Right ventricle myocardium inferior (tissue), 1 donor: Measurements from ENCODE around the gene DPEP2. TPM values are rescaled to one million over a fixed set of nuclear protein-coding genes. Genes with fewer than 3 reads are reported as not detected.
"Not testable (repeated sequence)": the region's sequence is repeated elsewhere in the genome, so short reads cannot be mapped to it uniquely, and the experiment has no call there.

Experiments
- ATAC-seq: fragments of 200-7000 bp; cut with Tn5 transposase; one replicate; pipeline ENCODE4 v1.9.1; 2020; ENCODE audit warnings: mild to moderate bottlenecking, moderate library complexity
- DNase-seq: peaks from one replicate; pipeline ENCODE4 v3.0.0; 2021; ENCODE audit errors: missing footprints
- intact Hi-C: fragments of 100-400 bp; cut with DNase I; formaldehyde crosslinking; loops from one replicate; pipeline ENCODE4 v1.11.0; 2022
- long read RNA-seq: library from polyadenylated mRNA; unstranded; transcript quantifications from one replicate; pipeline ENCODE4 v2.0.0, GENCODE V29; 2021
- total RNA-seq: library from RNA; stranded (reverse); fragmentation: NEBNext Ultra II Directional; extraction: Animal tissue kit (Norgen Biotek cat#: 25700); gene quantifications from one replicate; pipeline ENCODE4 v1.2.1, GENCODE V29; 2021
- donor health status: DM: no; HTN: yes; CAD: no; lungs with severe emphysema.

Gene DPEP2
- 0.87 TPM for total RNA-seq
- long read RNA-seq, result 0 reads

GRCh38 chr16:67998779-67999688, at the start of gene DPEP2:
DPEP2 (minus strand) TSS chr16:67999484; CDS start chr16:67993212, 6,272 bp downstream.
- intact Hi-C loops, result not testable (repeated sequence)
- peak; percentile 62 for DNase-seq
- ATAC-seq, result peak; percentile 76

DNA sequence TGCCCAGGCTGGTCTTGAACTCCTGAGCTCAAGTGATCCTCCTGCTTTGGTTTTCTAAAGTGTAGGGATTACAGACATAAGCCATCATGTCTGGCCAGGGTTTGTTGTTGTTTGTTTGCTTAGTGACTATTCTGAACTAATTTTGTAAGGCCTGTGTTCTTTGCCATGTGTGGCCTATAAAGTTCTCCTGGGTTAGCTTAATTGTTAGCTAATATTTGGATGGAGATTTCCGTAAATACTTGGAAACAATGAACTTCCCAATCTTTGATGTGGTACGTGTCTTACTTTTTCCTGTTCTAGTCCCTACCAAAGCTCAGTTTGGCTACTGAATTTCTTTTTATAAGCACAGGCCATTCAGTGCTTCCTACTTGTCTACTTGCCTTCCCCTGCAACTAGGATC, 48.7 kb upstream of the DPEP2 start:
- intact Hi-C loops, result no loop called here
- DNase-seq, result no peak
- no peak for ATAC-seq

- no peak for ATAC-seq
- no peak for DNase-seq
- intact Hi-C loops, result no loop called here
These were observed 46.8 kb upstream of the DPEP2 start for GRCh38 chr16:68046106-68046505.

DNA sequence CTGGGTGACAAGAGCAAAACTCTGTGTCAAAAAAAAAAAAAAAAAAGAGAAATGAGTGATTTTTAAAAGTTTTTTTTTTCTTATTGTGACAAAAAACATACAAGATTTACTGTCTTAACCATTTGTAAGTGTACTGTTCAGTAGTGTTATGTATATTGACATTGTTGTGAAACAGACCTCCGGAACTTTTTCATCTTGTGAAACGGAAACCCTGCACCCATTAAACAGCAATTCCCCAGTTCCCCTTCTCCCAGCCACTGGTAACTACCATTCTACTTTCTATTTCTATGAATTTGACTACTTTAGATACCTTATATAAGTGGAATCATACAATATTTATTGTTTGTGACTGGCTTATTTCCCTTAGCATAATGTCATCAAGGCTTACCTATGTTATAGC, 42.5 kb upstream of the DPEP2 start:
- DNase-seq (no peak), ATAC-seq (no peak)
- intact Hi-C loops, result loop anchor here (1.0 to 2.0 kb wide), 4 partner anchors 15 to 369 kb away; no protein-coding TSS in a partner anchor

DNA sequence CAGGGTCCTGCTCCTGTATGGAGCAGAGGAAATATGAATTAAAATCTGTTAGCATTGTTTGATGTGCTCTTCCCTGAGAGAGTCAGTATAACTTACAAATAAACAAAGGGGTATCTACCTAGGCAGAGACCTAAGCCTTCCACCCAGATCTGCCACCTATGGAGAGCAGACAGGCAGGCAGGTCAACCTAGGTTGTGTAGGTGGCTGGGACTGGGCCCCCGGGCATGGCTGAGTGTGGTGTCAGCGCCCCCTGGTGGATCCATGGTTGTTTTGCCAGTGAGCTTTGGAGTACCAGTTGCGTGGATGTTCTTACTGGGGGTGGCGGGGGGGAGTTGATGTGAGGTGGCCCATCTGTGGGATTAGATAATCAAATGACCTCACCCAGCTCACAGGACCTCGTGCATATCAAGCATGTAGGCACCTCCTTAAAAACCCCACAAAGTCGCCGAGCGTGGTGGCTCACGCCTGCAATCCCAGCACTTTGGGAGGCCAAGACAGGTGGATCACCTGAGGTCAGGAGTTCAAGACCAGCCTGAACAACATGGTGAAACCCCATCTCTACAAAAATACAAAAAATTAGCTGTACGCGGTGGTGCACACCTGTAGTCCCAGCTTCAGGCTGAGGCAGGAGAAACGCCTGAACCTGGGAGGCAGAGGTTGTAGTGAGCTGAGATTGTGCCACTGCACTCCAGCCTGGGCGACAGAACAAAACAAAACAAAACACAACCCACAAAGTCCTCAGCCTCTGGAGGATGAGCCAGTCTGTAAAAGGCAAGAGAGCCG, 41.4 kb upstream of the DPEP2 start:
- ATAC-seq, result peak; percentile 91
- DNase-seq, result peak; percentile 93
- intact Hi-C loops, result loop anchor here (1.0 to 2.0 kb wide), 5 partner anchors 14 to 368 kb away; no protein-coding TSS in a partner anchor

GRCh38 chr16:68037841-68038597, 38.7 kb upstream of the DPEP2 start:
- intact Hi-C loops, result no loop called here
- no peak for ATAC-seq

DNA sequence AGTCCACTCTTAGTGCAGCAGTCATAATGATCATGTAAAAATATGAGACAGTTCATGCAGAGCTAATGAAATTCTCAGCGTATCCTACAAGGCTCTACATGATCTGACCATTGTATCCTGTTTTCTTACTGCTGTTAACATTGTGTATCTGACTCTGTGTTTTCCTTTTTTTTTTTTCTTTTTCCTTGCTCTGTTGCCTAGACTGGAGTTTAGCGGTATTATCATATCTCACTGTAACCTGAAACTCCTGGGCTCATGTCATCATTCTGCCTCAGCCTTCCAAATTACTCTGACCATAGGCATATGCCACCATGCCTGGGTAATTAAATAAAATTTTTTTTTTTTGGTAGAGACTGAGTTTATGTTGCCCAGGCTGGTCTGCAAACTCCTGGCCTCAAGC, 35.9 kb upstream of the DPEP2 start:
- DNase-seq (no peak), ATAC-seq (no peak)
- intact Hi-C loops, result no loop called here

More at GRCh38 chr16:68037841-68038597, 38.7 kb upstream of the DPEP2 start:
- no peak for DNase-seq

GRCh38 chr16:68033101-68033500, 33.8 kb upstream of the DPEP2 start:
- ATAC-seq, result no peak
- no peak for DNase-seq
- intact Hi-C loops, result no loop called here

- DNase-seq (no peak), ATAC-seq (no peak)
- intact Hi-C loops, result no loop called here
These were observed 32.7 kb upstream of the DPEP2 start for GRCh38 chr16:68031951-68032350.

GRCh38 chr16:68030108-68030507, 30.8 kb upstream of the DPEP2 start:
- ATAC-seq, intact Hi-C loops, DNase-seq: not testable (repeated sequence)

DNA sequence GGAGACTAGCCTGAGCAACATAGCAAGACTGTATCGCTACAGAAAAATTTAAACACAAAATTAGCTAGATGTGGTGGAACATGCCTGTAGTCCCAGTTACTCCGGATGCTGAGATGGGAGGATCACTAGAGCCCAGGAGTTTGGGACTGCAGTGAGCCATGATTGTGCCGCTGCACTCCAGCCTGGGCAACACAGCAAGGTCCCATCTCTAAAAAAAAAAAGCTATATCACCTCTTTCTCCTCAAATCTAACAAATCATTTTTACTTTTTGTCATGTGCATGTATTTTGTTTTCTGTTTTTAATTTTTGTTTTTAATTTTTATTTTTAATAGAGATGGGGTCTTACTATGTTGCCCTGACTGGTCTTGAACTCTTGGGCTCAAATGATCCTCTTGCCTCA, 29.7 kb upstream of the DPEP2 start:
- ATAC-seq (no peak), DNase-seq (no peak)
- intact Hi-C loops, result no loop called here

DNA sequence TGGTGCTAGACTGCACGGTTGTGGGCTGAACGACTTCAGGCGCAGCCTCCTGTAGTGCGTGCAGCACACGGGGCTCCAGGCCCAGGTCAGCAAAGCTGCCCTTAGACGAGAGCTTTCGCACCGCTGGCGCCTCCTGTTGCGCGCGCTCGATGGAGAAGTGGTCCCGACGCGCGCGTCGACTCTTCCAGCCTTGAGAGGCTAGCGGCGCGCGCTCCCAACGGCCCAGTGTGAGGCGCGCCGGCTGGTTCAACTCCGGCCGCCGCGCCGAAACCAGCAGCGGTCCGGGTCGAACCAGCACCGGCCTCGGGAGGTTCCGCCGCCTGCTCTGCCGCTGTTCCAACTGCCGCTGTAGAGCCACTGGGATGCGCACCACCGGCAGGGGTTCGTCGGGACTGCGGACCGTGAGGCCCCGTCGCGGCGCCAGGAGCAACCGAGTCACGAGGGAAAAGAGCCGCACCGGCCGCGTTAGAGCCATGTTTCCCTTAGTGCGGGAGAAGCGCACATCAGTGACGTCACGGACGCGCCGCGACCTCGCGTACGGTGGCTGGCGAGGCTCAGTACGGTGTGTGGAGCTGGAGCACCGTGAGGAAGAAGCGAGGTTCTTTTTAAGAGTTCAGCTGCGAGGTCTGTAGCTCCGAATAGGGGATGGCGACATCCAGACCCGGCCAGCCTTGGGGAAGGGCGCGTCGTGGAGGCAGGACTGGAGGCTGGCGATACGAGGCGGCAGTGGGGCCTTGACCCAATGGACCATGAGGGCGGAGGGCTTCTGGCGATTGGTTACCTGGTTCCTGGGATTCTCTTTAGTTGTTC, 23.6 kb upstream of the DPEP2 start, which contains the start of the genes DDX28 and DUS2:
Gene DDX28, minus strand, starts transcription at position 505 of the 810 bp plus-strand sequence. Its CDS starts 30 bp downstream, at position 475.
Gene DUS2, plus strand, starts transcription at position 557 of the 810 bp plus-strand sequence. CDS start 14,740 bp downstream, outside the sequence.
- DNase-seq, result peak; percentile 98
- ATAC-seq, result peak; percentile 98
- intact Hi-C loops, result loop anchor here (2.0 to 5.0 kb wide), 3 partner anchors 62 to 130 kb away; partner anchors contain the start of genes LCAT and PSKH1

DNA sequence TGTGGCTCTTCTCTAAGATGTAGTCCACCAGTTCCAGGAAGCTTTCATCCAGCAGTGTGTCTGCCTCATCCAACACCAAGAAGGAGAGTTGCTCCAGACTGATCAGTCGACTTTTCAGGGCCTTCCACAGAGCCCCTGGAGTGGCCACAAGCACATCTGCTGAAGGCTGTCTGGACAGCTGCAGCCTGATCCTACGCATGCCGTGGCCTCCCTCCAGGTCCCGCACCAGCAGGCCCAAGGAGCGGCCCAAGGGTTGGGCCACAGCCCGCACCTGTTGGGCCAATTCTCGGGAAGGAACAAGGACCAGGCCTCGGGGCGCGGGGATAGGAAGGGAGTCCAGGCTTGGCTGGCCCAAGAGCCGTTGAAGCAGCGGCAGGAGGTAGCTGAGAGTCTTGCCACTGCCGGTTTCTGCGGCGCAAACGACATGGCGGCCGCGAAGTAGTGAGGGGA, 23.0 kb upstream of the DPEP2 start:
- no peak for DNase-seq
- intact Hi-C loops, result loop anchor here (2.0 to 5.0 kb wide), 3 partner anchors 62 to 130 kb away; partner anchors contain the start of genes LCAT and PSKH1
- no peak for ATAC-seq

DNA sequence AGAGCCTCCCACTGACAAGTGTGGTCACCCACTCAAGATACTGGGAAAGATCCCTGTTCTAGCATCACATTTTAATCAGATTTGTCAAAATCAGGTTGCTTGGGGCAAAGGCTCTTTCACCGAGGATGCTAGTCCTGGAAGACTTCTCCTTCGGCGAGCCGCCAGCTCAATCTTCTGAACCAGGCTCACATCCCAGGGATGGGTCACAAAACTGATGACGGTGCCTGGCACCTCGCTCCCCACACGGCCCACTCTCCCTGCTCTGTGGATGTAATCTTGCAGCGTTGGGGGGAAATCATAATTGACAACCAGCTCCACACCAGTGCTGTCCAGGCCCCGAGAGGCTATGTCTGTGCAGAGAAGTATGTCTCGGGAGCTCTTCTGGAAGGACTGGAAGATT, 22.2 kb upstream of the DPEP2 start:
- no peak for ATAC-seq
- no peak for DNase-seq
- intact Hi-C loops, result loop anchor here (5.0 kb wide), 1 partner anchor 79 kb away; the partner anchor contains the start of gene LCAT

DNA sequence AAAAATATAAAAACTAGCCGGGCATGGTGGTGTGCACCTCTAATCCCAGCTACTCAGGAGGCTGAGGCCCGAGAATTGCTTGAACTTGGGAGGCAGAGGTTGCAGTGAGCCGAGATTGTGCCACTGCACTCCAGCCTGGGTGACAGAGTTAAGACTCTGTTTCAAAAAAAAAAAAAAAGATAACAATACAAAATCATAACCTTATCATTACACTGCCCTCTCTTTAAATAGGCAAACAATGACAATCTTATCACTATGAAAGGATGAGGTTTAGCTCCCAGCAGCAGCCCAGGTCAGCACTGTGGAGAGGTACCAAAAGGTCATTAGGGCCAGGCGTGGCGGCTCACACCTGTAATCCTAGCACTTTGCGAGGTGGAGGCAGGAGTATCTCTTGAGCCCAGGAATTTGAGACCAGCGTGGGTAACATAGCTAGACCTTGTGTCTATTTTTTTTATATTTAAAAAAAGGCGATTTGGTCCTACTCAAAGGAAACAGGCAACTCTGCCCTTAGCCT, 19.9 kb upstream of the DPEP2 start:
- intact Hi-C loops, result no loop called here
- DNase-seq, result no peak
- no peak for ATAC-seq

GRCh38 chr16:68015681-68016080, 16.4 kb upstream of the DPEP2 start, which contains the start of gene DPEP2NB:
DPEP2NB (minus strand) TSS chr16:68015911; CDS start chr16:68015770, 141 bp downstream.
- intact Hi-C loops, result no loop called here
- no peak for DNase-seq
- no peak for ATAC-seq

DNA sequence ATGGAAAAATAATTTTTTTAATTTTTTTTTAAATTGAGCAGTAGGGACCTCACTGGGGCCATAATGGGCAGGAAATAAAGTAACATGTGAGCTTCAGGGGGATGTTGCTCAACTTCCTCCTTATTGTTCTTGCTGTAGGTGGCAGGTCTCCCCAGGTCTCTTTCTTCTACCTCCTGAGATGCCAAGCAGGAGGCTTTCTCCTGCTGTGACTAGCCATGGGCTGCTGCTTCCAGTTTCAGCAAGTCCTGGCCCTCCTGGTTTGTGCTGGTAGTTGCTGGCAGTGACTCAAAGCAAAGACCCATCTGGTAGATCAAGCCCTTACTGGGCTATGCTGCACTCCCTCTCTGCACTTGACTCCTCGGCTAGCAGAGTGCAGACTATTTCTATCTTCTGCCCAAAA, 14.2 kb upstream of the DPEP2 start:
- no peak for DNase-seq
- ATAC-seq, result no peak
- intact Hi-C loops, result no loop called here
